ENCODE results near the gene OR14J1.

The OR14J1 gene

DNA sequence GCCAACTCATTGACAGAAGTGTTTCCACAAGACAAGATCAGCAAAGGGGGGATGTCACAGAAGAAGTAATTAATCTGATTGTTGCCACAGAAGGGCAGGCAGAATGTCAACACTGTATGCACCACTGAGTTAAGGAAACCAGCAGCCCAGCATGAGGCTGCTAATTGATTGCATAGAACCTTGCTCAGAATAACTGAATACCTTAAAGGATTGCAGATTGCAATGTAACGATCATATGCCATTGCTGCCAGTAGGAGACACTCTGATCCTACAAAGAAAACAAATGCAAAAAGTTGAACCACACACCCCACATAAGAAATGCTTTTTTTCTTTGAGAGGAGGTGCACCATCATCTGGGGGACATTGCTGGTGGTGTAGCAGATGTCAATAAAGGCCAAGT, 54.1 kb downstream of the OR14J1 start:
- no peak for DNase-seq (ENCODE audit: extremely low read depth, low read depth)
- TF ChIP-seq, protein P1, sequence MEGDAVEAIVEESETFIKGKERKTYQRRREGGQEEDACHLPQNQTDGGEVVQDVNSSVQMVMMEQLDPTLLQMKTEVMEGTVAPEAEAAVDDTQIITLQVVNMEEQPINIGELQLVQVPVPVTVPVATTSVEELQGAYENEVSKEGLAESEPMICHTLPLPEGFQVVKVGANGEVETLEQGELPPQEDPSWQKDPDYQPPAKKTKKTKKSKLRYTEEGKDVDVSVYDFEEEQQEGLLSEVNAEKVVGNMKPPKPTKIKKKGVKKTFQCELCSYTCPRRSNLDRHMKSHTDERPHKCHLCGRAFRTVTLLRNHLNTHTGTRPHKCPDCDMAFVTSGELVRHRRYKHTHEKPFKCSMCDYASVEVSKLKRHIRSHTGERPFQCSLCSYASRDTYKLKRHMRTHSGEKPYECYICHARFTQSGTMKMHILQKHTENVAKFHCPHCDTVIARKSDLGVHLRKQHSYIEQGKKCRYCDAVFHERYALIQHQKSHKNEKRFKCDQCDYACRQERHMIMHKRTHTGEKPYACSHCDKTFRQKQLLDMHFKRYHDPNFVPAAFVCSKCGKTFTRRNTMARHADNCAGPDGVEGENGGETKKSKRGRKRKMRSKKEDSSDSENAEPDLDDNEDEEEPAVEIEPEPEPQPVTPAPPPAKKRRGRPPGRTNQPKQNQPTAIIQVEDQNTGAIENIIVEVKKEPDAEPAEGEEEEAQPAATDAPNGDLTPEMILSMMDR (IDR thresholded peaks at IDR 0.05; ENCODE audit: low read depth, low read length), result no peak
